HEK293T (cell line): ENCODE data around the gene PBX1.

Source experiments
- CTCF ChIA-PET: fragments of 350-600 bp; formaldehyde crosslinking; extraction: SDS; loops from one replicate; lab custom pipeline; 2021; ENCODE audit warnings: antibody characterized with exemption, inconsistent platforms; lab: Yijun Ruan, JAX
- POLR2A ChIA-PET: fragments of 350-600 bp; formaldehyde crosslinking; extraction: SDS; loops from one replicate; lab custom pipeline; 2020; ENCODE audit warnings: antibody characterized with exemption, inconsistent platforms; lab: Yijun Ruan, JAX
- DNase-seq: peaks from one replicate; pipeline ENCODE4 v3.0.0; 2012; ENCODE audit warnings: mixed read lengths; ENCODE audit errors: extremely low spot score
- ARNT ChIP-seq: fragments of 450-650 bp; IDR thresholded peaks from 2 replicates; pipeline ENCODE4 v1.6.1; 2017; ENCODE audit warnings: mild to moderate bottlenecking
- BHLHE40 ChIP-seq: fragments of 450-650 bp; IDR thresholded peaks from 2 replicates; pipeline ENCODE4 v1.6.1; 2016; ENCODE audit warnings: mild to moderate bottlenecking, moderate library complexity, borderline replicate concordance
- CTBP1 ChIP-seq: fragments of 450-650 bp; IDR thresholded peaks from 2 replicates; pipeline ENCODE4 v1.6.1; 2016; ENCODE audit warnings: borderline replicate concordance
- ELF4 ChIP-seq: fragments of 450-650 bp; IDR thresholded peaks from 2 replicates; pipeline ENCODE4 v1.6.1; 2017; ENCODE audit warnings: antibody characterized with exemption
- FOXA1 ChIP-seq: fragments of 450-650 bp; IDR thresholded peaks from 2 replicates; pipeline ENCODE4 v1.6.1; 2016; ENCODE audit warnings: mild to moderate bottlenecking
- FOXK2 ChIP-seq: fragments of 450-650 bp; IDR thresholded peaks from 2 replicates; pipeline ENCODE4 v1.6.1; 2016; ENCODE audit warnings: mild to moderate bottlenecking
- FOXM1 ChIP-seq: fragments of 450-650 bp; IDR thresholded peaks from 2 replicates; pipeline ENCODE4 v1.6.1; 2017; ENCODE audit warnings: mild to moderate bottlenecking, borderline replicate concordance
- HDGF ChIP-seq: fragments of 450-650 bp; IDR thresholded peaks from 2 replicates; pipeline ENCODE4 v1.6.1; 2017; ENCODE audit warnings: antibody characterized with exemption, borderline replicate concordance
- L3MBTL2 ChIP-seq: fragments of 450-650 bp; conservative IDR thresholded peaks from 2 replicates; pipeline ENCODE4 v1.6.1; 2016; ENCODE audit warnings: mild to moderate bottlenecking
- LEF1 ChIP-seq: fragments of 450-650 bp; IDR thresholded peaks from 2 replicates; pipeline ENCODE4 v1.6.1; 2017; ENCODE audit warnings: mild to moderate bottlenecking, borderline replicate concordance
- NFRKB ChIP-seq: fragments of 450-650 bp; IDR thresholded peaks from 2 replicates; pipeline ENCODE4 v1.6.1; 2016; ENCODE audit warnings: mild to moderate bottlenecking, moderate library complexity
- PKNOX1 ChIP-seq: fragments of 450-650 bp; IDR thresholded peaks from 2 replicates; pipeline ENCODE4 v1.6.1; 2016
- SP1 ChIP-seq: fragments of 450-650 bp; IDR thresholded peaks from 2 replicates; pipeline ENCODE4 v1.6.1; 2017
- SUZ12 ChIP-seq: fragments of 450-650 bp; IDR thresholded peaks from 2 replicates; pipeline ENCODE4 v1.6.1; 2016; ENCODE audit warnings: mild to moderate bottlenecking
- TARDBP ChIP-seq: fragments of 450-650 bp; IDR thresholded peaks from 2 replicates; pipeline ENCODE4 v1.6.1; 2016
- ZNF384 ChIP-seq: fragments of 450-650 bp; IDR thresholded peaks from 2 replicates; pipeline ENCODE4 v1.6.1; 2016

PBX1 gene

DNA sequence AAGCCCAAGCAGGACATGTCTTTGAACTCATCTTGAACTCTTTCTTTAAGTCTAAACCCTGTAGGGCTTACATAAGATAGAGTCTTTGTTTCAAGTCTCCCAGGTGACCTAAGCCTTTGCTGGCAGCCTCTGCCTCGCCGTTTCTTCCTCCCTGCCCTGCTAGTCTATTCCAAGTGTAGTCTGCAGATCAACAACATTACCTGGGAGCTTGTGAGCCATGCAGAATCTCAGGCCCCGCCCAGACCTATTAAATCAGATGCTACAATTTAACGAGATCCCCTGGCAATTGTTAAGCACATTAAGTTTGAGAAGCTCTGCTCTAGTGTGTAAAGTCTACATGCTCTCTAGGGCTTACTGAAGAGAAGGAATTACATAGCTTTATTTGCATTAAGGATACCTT lies 271.6 kb downstream of the PBX1 start:
- DNase-seq: no peak
- CTCF ChIA-PET: no interaction called here
- POLR2A ChIA-PET: no interaction called here
- TF ChIP-seq BHLHE40 (no peak), L3MBTL2 (no peak), SUZ12 (no peak), PKNOX1 (no peak), ARNT (no peak), SP1 (no peak), TARDBP (no peak), FOXA1 (no peak), ELF4 (no peak), HDGF (no peak), FOXK2 (no peak), CTBP1 (no peak), NFRKB (no peak), FOXM1 (no peak), LEF1 (no peak), ZNF384 (no peak)

DNA sequence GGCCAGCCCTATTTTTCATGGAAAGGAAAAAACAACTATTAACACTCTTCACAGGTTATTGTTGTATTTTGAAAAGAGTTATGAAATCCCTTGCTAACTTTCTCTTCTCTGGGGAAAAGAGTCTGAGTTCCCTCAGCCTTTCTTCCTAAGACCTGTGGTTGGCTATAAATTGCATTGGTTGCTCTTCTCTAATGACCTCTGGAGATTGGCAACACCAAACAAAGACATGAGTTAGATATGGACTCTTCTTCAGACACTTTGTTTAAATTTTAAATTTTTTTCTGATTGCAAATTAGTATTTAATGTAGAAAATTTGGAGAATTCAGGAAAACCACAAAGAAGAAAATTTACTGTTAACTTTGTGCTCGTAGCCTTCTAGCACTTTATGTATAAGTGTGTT lies 275.7 kb downstream of the PBX1 start:
- DNase-seq: no peak
- POLR2A ChIA-PET: no interaction called here
- TF ChIP-seq ARNT: no peak
- TF ChIP-seq SUZ12: no peak
- no peak for TF ChIP-seq ELF4
- no peak for TF ChIP-seq HDGF
- TF ChIP-seq LEF1: no peak
- no peak for TF ChIP-seq BHLHE40
- no peak for TF ChIP-seq ZNF384
- TF ChIP-seq FOXA1: no peak
- TF ChIP-seq SP1: no peak
- no peak for TF ChIP-seq NFRKB
- TF ChIP-seq CTBP1: no peak
- TF ChIP-seq FOXK2: no peak
- TF ChIP-seq FOXM1: no peak
- CTCF ChIA-PET: no interaction called here

GRCh38 chr1:164836614-164837018 lies 277.6 kb downstream of the PBX1 start:
- ChIA-PET POLR2A (no interaction called here), CTCF (no interaction called here)
- no peak for DNase-seq

DNA sequence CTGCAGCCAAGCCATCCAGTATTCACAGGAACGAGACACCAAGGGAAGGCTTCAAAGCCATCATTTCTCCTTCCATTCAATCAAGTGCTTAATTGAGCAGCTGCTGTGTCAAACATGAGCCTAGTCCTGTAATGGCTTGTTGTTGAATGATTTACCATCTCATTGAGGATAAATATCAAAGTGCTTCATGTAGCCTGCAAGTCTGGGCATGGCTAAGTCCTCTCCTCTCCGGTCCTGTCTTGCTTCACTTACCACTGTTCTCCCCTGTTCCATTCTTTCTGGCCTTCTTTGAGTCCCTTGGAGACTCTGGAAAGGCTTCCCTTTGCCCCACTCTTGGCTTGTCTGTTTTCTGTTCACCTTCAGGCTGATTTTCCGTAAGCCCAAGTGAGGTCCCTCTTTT lies 279.8 kb downstream of the PBX1 start:
- TF ChIP-seq FOXK2 (no peak), TARDBP (no peak), L3MBTL2 (no peak), NFRKB (no peak), CTBP1 (no peak), SP1 (no peak), LEF1 (no peak), ELF4 (no peak), FOXA1 (no peak), BHLHE40 (no peak), HDGF (no peak), PKNOX1 (no peak), FOXM1 (no peak), SUZ12 (no peak), ARNT (no peak), ZNF384 (no peak)
- ChIA-PET POLR2A (no interaction called here), CTCF (no interaction called here)
- no peak for DNase-seq

More at GRCh38 chr1:164836614-164837018, 277.6 kb downstream of the PBX1 start:
- TF ChIP-seq FOXA1: no peak
- no peak for TF ChIP-seq PKNOX1
- TF ChIP-seq ELF4: no peak
- no peak for TF ChIP-seq TARDBP
- no peak for TF ChIP-seq LEF1
- TF ChIP-seq SUZ12: no peak
- TF ChIP-seq BHLHE40: no peak
- no peak for TF ChIP-seq L3MBTL2
- TF ChIP-seq ARNT: no peak
- TF ChIP-seq FOXM1: no peak
- TF ChIP-seq ZNF384: no peak
- TF ChIP-seq CTBP1: no peak
- no peak for TF ChIP-seq HDGF
- no peak for TF ChIP-seq FOXK2
- TF ChIP-seq SP1: no peak

DNA sequence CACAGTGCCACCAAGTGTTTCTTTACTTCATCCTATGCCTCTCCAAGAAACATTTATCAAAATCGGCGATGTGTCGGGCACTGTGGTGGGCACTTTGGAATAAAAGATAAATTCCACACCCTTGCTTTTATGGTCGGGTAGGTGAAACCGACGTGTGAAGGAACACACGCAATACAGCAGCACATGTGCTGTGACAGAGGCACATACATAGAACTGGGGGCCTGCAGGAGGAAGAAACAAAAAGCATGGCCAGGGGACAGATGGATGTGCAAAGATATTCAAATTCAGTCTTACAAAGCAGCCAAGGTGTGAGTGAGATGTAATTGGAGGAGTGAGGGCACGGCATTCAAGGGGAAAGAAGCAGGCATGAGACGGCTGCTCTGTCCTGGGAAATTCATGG lies 282.0 kb downstream of the PBX1 start:
- TF ChIP-seq SP1 (no peak), HDGF (no peak), ZNF384 (no peak), LEF1 (no peak), FOXA1 (no peak), FOXM1 (no peak), TARDBP (no peak), ARNT (no peak), L3MBTL2 (no peak), SUZ12 (no peak), NFRKB (no peak), CTBP1 (no peak), PKNOX1 (no peak), BHLHE40 (no peak), ELF4 (no peak)
- no peak for DNase-seq
- ChIA-PET CTCF (no interaction called here), POLR2A (no interaction called here)

- TF ChIP-seq ZNF384 (no peak), PKNOX1 (no peak)
- CTCF ChIA-PET: no interaction called here
These were observed 282.9 kb downstream of the PBX1 start for GRCh38 chr1:164841702-164842465.

More at GRCh38 chr1:164841702-164842465, 282.9 kb downstream of the PBX1 start:
- DNase-seq: no peak
- POLR2A ChIA-PET: no interaction called here
